NCI-H1436 treated with DMSO at 0.1 percent for 48 hours (cell line): ENCODE data around the gene VIT.
"Not testable (repeated sequence)": the region's sequence is repeated elsewhere in the genome, so short reads cannot be mapped to it uniquely, and the experiment has no call there.

ENCODE experiments used
- DNase-seq: peaks from one replicate; lab custom pipeline; 2025; lab: John Stamatoyannopoulos, UW

The VIT gene

DNA sequence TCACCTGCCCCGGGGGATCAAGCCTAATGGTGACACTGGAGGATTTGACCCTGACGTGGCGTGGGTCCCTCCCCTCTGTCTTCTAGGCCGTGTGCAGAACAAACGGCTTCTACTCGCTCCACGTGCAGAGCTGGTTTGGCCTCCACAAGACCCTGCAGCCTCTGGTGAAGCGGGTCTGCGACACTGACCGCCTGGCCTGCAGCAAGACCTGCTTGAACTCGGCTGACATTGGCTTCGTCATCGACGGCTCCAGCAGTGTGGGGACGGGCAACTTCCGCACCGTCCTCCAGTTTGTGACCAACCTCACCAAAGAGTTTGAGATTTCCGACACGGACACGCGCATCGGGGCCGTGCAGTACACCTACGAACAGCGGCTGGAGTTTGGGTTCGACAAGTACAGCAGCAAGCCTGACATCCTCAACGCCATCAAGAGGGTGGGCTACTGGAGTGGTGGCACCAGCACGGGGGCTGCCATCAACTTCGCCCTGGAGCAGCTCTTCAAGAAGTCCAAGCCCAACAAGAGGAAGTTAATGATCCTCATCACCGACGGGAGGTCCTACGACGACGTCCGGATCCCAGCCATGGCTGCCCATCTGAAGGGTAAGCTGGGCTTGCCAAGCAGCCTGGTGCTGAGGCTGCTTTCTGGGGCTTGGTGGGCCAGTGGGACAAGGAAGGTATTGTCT is 112.0 kb downstream of the VIT start:
- DNase-seq, result no peak

DNA sequence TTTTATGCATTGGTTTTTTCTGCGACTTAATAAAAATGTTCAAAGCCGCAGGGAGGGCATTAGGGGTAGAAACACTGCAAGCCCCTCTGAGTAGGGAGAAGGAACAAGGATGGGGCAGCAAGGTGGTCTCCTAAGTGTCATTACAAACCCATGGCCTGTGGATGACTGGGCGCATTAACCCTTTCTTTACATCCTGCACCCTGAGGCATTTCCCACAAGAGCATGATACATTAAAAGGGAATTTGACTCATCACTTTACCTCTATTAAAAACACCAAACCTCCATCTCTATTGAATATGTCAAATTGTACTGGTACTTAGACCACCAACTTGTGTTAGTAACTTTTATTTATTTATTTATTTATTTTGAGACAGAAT is 112.5 kb downstream of the VIT start:
- DNase-seq, result no peak

- DNase-seq, result no peak
Observed at GRCh38 chr2:36811071-36811470, 114.6 kb downstream of the VIT start.

GRCh38 chr2:36812196-36812595 is 115.7 kb downstream of the VIT start:
- no peak for DNase-seq

DNA sequence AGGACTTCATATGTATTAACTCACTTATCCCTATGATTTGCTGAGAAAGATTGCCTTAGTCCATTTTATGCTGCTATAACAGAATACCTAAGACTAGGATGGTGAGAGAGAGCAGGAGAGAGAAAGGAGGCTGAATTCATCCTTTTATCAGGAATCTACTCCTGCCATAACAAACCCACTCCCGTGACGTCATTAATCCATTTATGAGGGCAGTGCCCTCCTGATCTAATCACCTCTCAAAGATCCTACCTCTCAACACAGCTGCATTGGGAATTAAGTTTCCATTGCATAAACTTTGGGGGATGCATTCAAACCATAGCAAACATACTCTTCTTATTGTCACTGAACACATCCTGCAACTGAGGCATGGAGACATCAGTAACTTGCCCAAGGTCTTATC is 122.0 kb downstream of the VIT start:
- no peak for DNase-seq

GRCh38 chr2:36819095-36819711 is 122.7 kb downstream of the VIT start:
- no peak for DNase-seq

DNA sequence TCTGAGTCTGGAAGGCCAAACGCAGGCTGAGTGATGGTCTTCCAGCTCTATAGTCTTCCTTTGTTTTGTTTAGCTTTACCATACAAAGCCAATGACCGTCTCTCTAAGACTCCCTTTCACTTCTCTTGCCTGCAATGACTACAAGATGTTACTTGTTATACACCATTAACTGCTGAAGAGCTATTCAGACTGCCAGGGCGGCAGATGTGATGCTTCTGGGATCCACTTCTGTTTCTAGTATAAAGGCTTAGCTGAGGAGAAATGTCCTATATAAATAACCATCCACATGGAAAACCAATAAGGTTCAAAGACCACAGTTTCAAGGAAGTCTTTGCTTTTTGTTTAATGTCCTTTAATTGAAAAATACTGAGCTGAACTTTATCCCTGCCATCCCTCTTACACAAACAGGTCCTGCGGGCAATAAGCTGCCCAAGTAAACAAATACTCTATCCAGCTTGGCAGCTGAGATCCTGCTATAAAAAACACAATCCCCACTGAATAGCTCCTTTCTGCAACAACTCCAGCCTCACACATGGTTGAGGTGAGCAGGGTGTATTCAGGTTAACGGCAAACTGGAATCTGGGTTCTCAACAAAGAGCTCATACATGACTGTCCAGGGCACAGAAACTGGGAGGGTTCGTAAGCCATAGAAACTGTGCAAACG is 124.6 kb downstream of the VIT start:
- DNase-seq, result no peak

- DNase-seq, result no peak
Observed at GRCh38 chr2:36823862-36824261, 127.4 kb downstream of the VIT start.

DNA sequence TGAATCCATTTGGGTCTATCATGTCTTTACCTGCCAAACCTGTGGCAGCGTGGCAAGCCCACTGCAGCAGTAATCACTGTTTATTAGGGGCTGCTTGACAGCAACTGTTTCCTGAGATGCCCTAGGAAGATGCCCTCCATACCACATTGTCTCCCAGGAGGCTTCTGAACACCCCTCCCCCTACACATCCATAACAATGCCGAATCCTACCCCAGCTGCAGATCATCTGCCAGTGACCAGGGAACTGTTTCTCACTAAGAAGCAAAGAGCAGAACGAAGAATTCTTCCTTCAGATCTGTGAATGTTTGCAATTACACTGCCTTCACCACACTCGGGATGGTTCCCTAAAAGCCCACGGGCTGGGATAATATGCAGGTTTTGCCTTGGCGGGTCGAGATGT is 127.8 kb downstream of the VIT start:
- no peak for DNase-seq

- DNase-seq, result not testable (repeated sequence)
Observed at GRCh38 chr2:36824683-36825082, 128.2 kb downstream of the VIT start.

- DNase-seq, result no peak
Observed at GRCh38 chr2:36831185-36831584, 134.7 kb downstream of the VIT start.

DNA sequence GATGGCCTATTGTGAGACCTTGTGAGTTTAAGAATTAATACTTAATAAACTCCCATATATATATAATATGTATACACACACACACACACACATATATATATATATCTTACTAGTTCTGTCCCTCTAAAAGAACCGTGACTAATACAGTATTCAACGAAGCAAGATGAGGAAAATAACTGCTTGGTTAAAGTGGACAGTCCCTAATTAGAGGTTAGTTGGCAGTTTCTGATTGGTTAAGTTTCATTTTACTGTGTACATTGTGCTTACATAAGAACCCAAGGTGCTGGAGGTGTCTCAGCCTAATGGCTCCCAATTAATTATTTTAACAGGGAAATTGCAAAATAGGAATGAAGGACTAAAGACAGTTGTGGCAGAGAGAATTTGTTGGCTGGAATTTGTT is 137.7 kb downstream of the VIT start:
- no peak for DNase-seq

DNA sequence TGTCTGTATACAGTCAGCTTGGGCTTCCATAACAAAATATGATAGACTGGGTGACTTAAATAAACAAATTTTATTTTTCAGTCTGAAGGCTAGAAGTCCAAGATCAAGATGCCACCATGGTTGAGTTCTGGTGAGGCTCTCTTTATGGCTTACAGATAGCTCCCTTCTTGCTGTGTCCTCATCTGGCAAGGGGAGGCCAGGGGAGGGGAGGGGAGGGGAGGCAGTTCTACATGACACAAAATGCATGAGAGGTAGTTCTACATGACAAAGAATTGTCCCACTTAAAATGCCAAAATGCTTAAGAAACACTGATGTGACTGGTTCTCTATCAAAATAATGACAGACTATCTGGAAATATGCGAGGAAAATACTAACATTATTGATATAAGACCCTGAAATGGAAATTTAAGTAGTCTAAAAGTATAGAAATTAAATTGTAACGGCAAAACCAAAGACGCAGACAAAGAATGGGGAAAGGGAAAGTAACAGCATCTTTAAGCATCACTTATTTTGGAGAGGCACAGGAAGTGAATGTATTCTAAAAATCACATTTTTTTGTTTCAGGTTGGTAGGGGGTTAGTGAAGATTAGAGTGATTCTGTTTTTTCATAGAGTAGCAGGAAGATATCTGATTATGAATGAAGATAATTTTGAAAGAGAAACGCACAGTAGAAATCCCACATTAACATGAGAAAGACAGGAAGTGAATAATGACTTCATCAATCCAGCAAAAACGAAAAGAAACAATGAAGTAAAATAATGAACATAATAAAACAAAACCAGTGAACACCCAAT is 138.4 kb downstream of the VIT start:
- DNase-seq, result no peak

DNA sequence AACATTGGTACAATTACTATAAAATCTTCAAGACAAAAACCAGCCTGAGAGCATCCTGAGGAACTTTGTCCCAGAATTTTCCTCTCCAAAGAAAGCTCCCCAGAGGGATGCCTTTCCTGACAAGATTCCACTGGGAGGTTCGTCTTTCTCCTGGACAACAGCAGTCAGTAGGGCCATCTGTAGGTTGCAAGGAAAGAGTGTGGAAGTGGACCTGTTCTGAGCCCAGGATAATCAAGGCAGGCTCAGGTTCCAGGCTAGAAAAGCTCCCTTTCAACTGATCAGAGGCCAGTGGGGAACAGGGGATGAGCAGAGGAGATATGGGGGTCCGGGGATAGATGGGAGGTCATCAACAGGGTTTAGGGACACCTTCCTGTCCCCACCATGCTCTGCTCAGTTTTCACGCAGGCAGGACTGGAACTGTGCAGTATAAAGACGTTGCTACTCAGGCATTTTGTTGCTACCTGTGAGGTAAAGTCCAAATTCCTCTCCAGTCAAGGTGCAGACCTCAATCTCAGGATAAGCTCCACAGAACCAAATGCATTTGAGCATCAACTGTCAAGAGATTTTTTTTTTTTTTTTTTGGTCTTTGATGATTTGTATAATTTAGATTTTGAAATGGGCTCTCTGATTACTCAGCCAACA is 143.6 kb downstream of the VIT start:
- no peak for DNase-seq

DNA sequence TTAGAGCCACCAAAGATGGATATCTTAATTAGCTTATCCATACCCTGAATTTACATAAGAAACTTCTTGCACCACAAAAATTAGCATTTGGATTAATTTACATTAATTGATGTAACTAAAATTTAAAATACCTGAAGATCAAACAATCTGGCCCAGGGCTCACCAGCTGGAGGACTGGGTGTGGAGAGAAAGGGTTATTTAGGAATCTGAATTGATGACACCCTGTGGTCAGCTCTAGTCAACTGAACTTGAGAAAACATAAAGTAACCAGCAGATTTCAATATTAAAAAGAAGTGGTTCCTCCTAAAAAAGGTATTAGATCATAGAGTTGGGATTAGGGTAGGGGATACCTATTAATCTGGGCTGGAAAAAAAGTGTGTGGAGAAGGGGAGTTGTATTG is 147.3 kb downstream of the VIT start:
- DNase-seq, result no peak

- DNase-seq, result no peak
Observed at GRCh38 chr2:36849265-36849664, 152.8 kb downstream of the VIT start.

DNA sequence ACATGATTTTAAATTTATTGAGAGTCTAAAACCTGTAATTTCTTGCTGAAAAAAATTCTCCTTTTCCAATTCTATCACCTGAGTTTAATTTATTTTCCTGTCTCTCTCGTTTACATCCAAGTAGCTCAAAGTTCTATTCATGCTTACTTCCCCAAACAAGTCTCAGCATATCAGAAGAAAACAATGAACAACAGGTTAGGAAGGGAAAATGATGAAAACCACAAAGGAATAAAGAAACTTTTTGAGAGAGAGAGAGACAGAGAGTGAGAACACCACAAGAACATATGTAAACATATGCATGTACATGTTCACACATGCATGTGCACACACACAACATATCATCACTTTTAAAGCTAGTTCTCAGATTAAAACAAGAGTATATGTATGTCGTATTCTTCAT is 157.7 kb downstream of the VIT start:
- DNase-seq, result no peak

GRCh38 chr2:36855429-36855828 is 158.9 kb downstream of the VIT start:
- DNase-seq, result no peak

DNA sequence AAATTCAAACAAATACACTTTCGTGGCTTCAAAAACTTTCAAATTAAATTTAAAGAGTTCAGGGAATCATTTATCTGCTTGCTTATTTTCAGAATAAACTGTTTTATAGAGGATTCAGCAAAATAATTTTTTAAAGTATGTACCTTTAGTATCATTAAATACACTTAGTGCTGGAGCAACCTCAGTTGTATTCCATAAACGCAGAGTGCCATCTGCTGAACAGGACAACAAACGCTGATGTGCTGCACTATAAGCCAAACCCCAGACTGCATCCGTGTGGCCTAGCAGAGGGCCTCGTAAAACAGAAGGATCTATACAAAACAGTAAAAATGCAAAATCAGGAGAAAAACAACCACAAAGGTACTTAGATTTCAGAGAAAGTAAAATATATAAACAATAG is 161.2 kb downstream of the VIT start:
- no peak for DNase-seq

GRCh38 chr2:36858551-36859365 is 162.3 kb downstream of the VIT start:
- DNase-seq, result no peak

DNA sequence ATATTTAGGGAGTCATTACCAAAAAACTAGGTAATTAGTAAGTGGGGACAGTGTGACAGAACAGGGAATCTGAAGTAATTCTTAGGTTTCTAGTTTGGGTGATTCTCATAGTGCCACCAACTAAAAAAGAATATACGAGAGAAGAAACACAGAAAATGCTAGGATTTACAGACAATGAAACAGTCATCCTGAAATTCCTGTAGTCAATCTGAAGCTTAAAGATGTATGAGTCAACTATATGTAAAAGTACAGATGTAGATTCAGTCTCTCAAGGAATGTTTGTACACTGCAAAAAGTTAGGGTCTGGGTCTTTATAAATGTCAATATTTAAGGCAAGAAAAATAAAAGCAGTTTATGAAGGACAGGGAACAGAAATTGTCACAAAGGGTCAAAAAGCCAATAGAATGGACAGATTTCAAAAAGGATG is 162.9 kb downstream of the VIT start:
- no peak for DNase-seq
